DOHH2 (cell line): ENCODE measurements around the gene SLN.
A peak's percentile ranks its signal among the peaks of the same experiment; 100 is the strongest.

ENCODE experiments used
- H3F3A ChIP-seq: fragments of 200-600 bp; sonication (generic), shearing (Covaris generic); 2 replicates; pipeline ENCODE4 v1.6.0; 2016; ENCODE audit warnings: antibody characterized with exemption, mild to moderate bottlenecking; ENCODE audit not compliant: control insufficient read depth, insufficient read depth
- H3K27ac ChIP-seq: fragments of 200-600 bp; sonication (generic); 2 replicates; pipeline ENCODE4 v1.5.1; 2014; ENCODE audit warnings: low read depth, mild to moderate bottlenecking, low read length, moderate library complexity
- H3K27me3 ChIP-seq: fragments of 200-600 bp; sonication (generic); 2 replicates; pipeline ENCODE4 v1.6.1; 2014; ENCODE audit warnings: mild to moderate bottlenecking, low read length, mixed read lengths; ENCODE audit not compliant: control insufficient read depth
- H3K36me3 ChIP-seq: fragments of 200-600 bp; sonication (generic); 2 replicates; pipeline ENCODE4 v1.6.1; 2014; ENCODE audit warnings: mild to moderate bottlenecking, low read length, moderate library complexity, mixed read lengths; ENCODE audit not compliant: control insufficient read depth
- H3K4me1 ChIP-seq: fragments of 200-600 bp; sonication (generic); 2 replicates; pipeline ENCODE4 v1.6.1; 2014; ENCODE audit warnings: mild to moderate bottlenecking, low read length, mixed read lengths; ENCODE audit not compliant: control insufficient read depth
- H3K4me2 ChIP-seq: fragments of 200-600 bp; sonication (generic); 2 replicates; pipeline ENCODE4 v1.6.0; 2014; ENCODE audit warnings: mild to moderate bottlenecking, low read length, moderate library complexity
- H3K4me3 ChIP-seq: fragments of 200-600 bp; sonication (generic); 2 replicates; pipeline ENCODE4 v1.5.1; 2014; ENCODE audit warnings: mild to moderate bottlenecking, low read length, mixed read lengths
- H3K79me2 ChIP-seq: fragments of 200-600 bp; sonication (generic); 2 replicates; pipeline ENCODE4 v1.6.1; 2014; ENCODE audit warnings: mild to moderate bottlenecking, low read length, mixed read lengths; ENCODE audit not compliant: control insufficient read depth
- H3K9me2 ChIP-seq: fragments of 200-600 bp; sonication (generic); replicated peaks from 2 replicates; pipeline ENCODE4 v1.6.1; 2014; ENCODE audit warnings: mild to moderate bottlenecking, low read length, mixed read lengths; ENCODE audit not compliant: control insufficient read depth
- H3K9me3 ChIP-seq: fragments of 200-600 bp; sonication (generic); 2 replicates; pipeline ENCODE4 v1.6.1; 2014; ENCODE audit warnings: antibody characterized with exemption, low read length, mixed read lengths; ENCODE audit not compliant: control insufficient read depth, insufficient read depth
- H4K20me1 ChIP-seq: fragments of 200-600 bp; sonication (generic); 2 replicates; pipeline ENCODE4 v1.6.0; 2014; ENCODE audit warnings: low read depth, mild to moderate bottlenecking, antibody characterized with exemption, low read length, moderate library complexity; ENCODE audit not compliant: control insufficient read depth, insufficient read depth
- EZH2phosphoT487 ChIP-seq: fragments of 200-600 bp; sonication (generic); IDR thresholded peaks from 2 replicates; pipeline ENCODE4 v1.6.1; 2017; ENCODE audit warnings: borderline replicate concordance, mild to moderate bottlenecking, antibody characterized with exemption, low read length, moderate library complexity, mixed read lengths
- TF ChIP-seq, protein P1 (sequence below): fragments of 200-600 bp; sonication (generic); IDR thresholded peaks from one replicate; pipeline ENCODE4 v1.5.1; 2014; ENCODE audit warnings: antibody characterized with exemption, mild to moderate bottlenecking, low read depth, low read length; ENCODE audit not compliant: poor library complexity, severe bottlenecking

Gene SLN

DNA sequence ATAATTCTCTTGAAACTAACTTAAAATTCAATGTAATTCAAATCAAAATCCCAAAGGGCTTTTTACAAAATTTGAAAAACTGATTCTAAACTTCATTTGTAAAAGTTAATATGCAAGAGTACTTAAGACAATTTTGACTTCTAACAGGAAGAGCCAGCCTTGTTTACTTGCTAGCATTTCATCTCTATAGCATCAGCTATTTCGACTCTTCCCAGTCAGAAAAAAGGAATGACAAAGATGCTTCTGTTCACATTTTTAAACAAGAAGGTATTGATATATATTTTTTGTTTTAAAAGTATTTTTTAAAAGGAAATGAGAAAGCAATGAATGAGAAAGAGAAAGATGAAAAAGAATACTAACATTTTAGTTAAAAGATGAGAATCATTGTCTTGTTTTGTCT lies 16.4 kb downstream of the SLN start:
- no peak for TF ChIP-seq EZH2phosphoT487
- TF ChIP-seq, protein P1, sequence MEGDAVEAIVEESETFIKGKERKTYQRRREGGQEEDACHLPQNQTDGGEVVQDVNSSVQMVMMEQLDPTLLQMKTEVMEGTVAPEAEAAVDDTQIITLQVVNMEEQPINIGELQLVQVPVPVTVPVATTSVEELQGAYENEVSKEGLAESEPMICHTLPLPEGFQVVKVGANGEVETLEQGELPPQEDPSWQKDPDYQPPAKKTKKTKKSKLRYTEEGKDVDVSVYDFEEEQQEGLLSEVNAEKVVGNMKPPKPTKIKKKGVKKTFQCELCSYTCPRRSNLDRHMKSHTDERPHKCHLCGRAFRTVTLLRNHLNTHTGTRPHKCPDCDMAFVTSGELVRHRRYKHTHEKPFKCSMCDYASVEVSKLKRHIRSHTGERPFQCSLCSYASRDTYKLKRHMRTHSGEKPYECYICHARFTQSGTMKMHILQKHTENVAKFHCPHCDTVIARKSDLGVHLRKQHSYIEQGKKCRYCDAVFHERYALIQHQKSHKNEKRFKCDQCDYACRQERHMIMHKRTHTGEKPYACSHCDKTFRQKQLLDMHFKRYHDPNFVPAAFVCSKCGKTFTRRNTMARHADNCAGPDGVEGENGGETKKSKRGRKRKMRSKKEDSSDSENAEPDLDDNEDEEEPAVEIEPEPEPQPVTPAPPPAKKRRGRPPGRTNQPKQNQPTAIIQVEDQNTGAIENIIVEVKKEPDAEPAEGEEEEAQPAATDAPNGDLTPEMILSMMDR: no peak
- Histone ChIP-seq H3K4me3 (no peak overlapping the region), H3K79me2 (no peaks in the 10 kb centered on the region), H3F3A (no peaks in the 10 kb centered on the region), H3K27ac (no peak overlapping the region), H3K27me3 (peaks cover 12% of the 10 kb centered on the region), H3K4me2 (no peak overlapping the region), H3K4me1 (no peaks in the 10 kb centered on the region), H3K36me3 (no peaks in the 10 kb centered on the region), H3K9me2 (no peaks in the 10 kb centered on the region), H3K9me3 (no peaks in the 10 kb centered on the region), H4K20me1 (no peaks in the 10 kb centered on the region)

DNA sequence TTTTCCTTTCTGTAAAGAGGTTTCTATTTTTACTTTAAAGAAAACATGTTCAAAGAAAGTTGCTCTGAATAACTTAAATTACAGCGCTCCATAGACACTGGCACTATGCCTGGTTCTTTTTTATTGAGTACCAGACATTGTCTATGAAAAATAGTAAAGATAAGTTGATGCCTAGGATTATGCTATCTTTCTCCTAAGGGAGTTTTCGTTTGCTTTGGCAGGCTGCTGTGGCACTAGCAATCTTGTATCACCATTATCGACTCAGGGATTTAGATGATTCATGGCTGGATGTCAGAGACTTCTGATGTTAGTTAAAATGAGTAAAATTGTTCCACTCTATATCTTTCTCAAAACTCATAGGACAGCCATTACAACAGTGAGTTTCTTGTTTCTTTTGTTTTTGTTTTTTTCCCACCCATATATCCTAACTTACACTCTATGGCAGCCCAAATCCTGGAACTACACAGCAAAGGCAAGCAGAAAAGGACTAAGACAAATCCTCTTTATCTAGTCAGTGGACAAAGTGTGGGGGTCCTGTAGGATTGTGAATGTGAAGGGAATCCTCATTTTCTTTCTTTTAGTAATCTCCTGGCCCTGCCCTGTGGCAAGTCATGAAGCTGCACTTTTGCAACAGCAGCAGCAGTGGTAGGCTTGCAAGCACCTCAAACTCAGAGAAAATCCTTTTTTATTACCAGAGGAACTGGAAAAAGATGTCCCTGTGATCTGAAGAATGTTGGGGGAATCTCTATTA lies 20.7 kb downstream of the SLN start:
- H3K9me3 ChIP-seq: no peaks in the 10 kb centered on the region
- H3F3A ChIP-seq: no peaks in the 10 kb centered on the region
- peaks cover 5% of the 10 kb centered on the region; the same call in 1 of the 2 replicates for H3K27me3 ChIP-seq
- no peak overlapping the region for H3K4me2 ChIP-seq
- no peak overlapping the region for H3K4me3 ChIP-seq
- no peak for TF ChIP-seq EZH2phosphoT487
- TF ChIP-seq, protein P1: no peak
- H3K9me2 ChIP-seq: no peaks in the 10 kb centered on the region
- H3K27ac ChIP-seq: no peak overlapping the region
- no peaks in the 10 kb centered on the region for H3K79me2 ChIP-seq
- H3K4me1 ChIP-seq: no peaks in the 10 kb centered on the region
- H3K36me3 ChIP-seq: no peaks in the 10 kb centered on the region
- H4K20me1 ChIP-seq: no peaks in the 10 kb centered on the region

DNA sequence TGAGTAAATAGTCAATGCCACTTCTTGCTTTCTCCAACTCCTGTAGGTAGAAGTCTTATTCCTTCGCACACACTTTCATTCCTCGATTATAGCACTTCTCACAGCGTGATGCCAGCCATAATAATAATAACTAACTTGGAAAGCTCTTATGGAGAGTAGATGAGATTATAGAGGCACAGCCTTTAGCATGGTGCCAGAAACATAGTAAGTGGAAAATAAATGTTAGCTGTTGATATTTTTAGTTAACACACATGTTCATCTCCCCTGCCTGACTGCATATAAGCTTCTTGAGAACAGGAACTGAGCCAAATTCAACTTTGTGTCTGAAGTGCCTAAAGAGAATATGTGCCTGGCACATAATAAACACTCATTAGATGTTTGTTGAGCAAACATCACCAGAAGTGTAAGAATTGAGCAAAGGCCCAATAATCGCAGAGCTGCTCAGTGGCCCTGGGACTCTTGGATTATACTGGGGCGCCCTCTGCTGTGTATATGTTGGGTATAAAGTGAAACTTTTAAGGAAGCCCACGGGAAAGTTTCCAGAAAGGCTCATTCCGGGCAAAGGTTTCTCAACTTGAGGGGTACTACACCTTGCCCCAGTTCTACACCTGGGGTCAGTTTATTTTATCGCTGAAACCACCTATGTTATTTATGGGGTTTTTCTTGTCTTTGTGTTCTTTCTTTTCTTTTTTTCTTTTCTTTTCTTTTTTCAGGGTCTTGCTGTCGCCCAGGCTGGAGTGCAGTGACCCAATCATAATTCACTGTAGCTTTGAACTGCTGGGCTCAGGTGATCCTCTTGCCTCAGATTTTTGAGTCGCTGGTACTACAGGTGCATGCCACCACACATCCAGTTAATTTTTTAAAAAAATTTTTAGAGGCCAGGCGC lies 22.3 kb downstream of the SLN start:
- Histone ChIP-seq H3K4me2 (no peak overlapping the region), H3K27ac (no peak overlapping the region)
- TF ChIP-seq, protein P1: peak; percentile 66
- no peak for TF ChIP-seq EZH2phosphoT487

More for the DNA sequence above, 22.3 kb downstream of the SLN start:
- no peak overlapping the region for H3K4me3 ChIP-seq
- H3F3A ChIP-seq: no peaks in the 10 kb centered on the region
- peaks cover 2% of the 10 kb centered on the region; the same call in 1 of the 2 replicates for H3K27me3 ChIP-seq
- H3K36me3 ChIP-seq: no peaks in the 10 kb centered on the region
- no peaks in the 10 kb centered on the region for H4K20me1 ChIP-seq
- no peaks in the 10 kb centered on the region for H3K9me2 ChIP-seq
- no peaks in the 10 kb centered on the region for H3K9me3 ChIP-seq
- no peaks in the 10 kb centered on the region for H3K4me1 ChIP-seq
- H3K79me2 ChIP-seq: no peaks in the 10 kb centered on the region
